Caki2 (cell line): ENCODE measurements around the gene ALDH8A1. TPM values are rescaled to one million over a fixed set of nuclear protein-coding genes. Genes with fewer than 3 reads are reported as not detected.

Experiments
- DNase-seq: peaks from one replicate; pipeline ENCODE4 v3.0.0-alpha.2; 2015; ENCODE audit warnings: low read depth
- in situ Hi-C: cut with HindIII; loops from 2 replicates; pipeline ENCODE4 v1.10.0; 2016; ENCODE audit warnings: low sequenced_read_pairs, low pct_unique_long_range_greater_than_20kb, mixed read lengths
- total RNA-seq: library from RNA; depleted of rRNA; stranded (reverse); fragments of >200 nt; shearing (Covaris generic); gene quantifications from 2 replicates; pipeline ENCODE4 v1.2.3, GENCODE V29; 2014; ENCODE audit warnings: low replicate concordance

The ALDH8A1 gene
- total RNA-seq, 1 experiment from 2014 or later: 0.20 TPM

GRCh38 chr6:134956032-134956431 is 6.1 kb upstream of the ALDH8A1 start:
- no peak for DNase-seq
- in situ Hi-C loops: no loop called here

GRCh38 chr6:134954272-134955000 is 4.5 kb upstream of the ALDH8A1 start:
- in situ Hi-C loops: no loop called here
- DNase-seq: no peak

GRCh38 chr6:134951494-134952263 is 1.8 kb upstream of the ALDH8A1 start:
- in situ Hi-C loops: no loop called here

GRCh38 chr6:134950482-134950881 is 581 bp upstream of the ALDH8A1 start:
- in situ Hi-C loops: no loop called here
- DNase-seq: no peak

More at GRCh38 chr6:134951494-134952263, 1.8 kb upstream of the ALDH8A1 start:
- DNase-seq: no peak

- in situ Hi-C loops: no loop called here
- DNase-seq: no peak
Measured at GRCh38 chr6:134948691-134949090, 1.2 kb downstream of the ALDH8A1 start.

GRCh38 chr6:134948142-134948541 is 1.8 kb downstream of the ALDH8A1 start:
- DNase-seq: no peak
- in situ Hi-C loops: no loop called here

- in situ Hi-C loops: no loop called here
- DNase-seq: no peak
Measured at GRCh38 chr6:134945045-134945444, 4.9 kb downstream of the ALDH8A1 start.

GRCh38 chr6:134943522-134944111 is 6.3 kb downstream of the ALDH8A1 start:
- DNase-seq: no peak
- in situ Hi-C loops: no loop called here

- no peak for DNase-seq
Measured at GRCh38 chr6:134938896-134939295, 11.0 kb downstream of the ALDH8A1 start.

GRCh38 chr6:134937426-134937825 is 12.5 kb downstream of the ALDH8A1 start:
- DNase-seq: no peak
- in situ Hi-C loops: no loop called here

More at GRCh38 chr6:134938896-134939295, 11.0 kb downstream of the ALDH8A1 start:
- in situ Hi-C loops: no loop called here

- in situ Hi-C loops: no loop called here
- DNase-seq: peak; percentile 64
Measured at GRCh38 chr6:134936931-134937330, 13.0 kb downstream of the ALDH8A1 start.

- in situ Hi-C loops: no loop called here
- DNase-seq: no peak
Measured at GRCh38 chr6:134936476-134936875, 13.4 kb downstream of the ALDH8A1 start.

- peak; percentile 79 for DNase-seq
- in situ Hi-C loops: no loop called here
Measured at GRCh38 chr6:134934793-134935485, 15.0 kb downstream of the ALDH8A1 start.

- in situ Hi-C loops: no loop called here
- DNase-seq: no peak
Measured at GRCh38 chr6:134932535-134933470, 17.1 kb downstream of the ALDH8A1 start.

GRCh38 chr6:134932098-134932497 is 17.8 kb downstream of the ALDH8A1 start:
- in situ Hi-C loops: no loop called here
- DNase-seq: no peak

GRCh38 chr6:134930463-134930862 is 19.4 kb downstream of the ALDH8A1 start:
- DNase-seq: no peak
- in situ Hi-C loops: no loop called here

GRCh38 chr6:134928151-134928900 is 21.6 kb downstream of the ALDH8A1 start:
- DNase-seq: no peak
- in situ Hi-C loops: no loop called here
